ENCODE results near the gene NUP155.

- TF ChIP-seq CTCF (IDR thresholded peaks at IDR 0.05) (no peak), POLR2A (IDR thresholded peaks at IDR 0.05) (no peak)
These were observed 116.3 kb downstream of the NUP155 start for GRCh38 chr5:37254581-37254980.
